GM12801 (cell line): Measurements from ENCODE around the gene ICAM2.

Experiments
- TF ChIP-seq, protein P1 (sequence below): IDR thresholded peaks from one replicate; pipeline ENCODE4 v1.5.1; 2011; ENCODE audit warnings: control low read depth; ENCODE audit not compliant: insufficient read length; ENCODE audit errors: extremely low read depth

Gene ICAM2

DNA sequence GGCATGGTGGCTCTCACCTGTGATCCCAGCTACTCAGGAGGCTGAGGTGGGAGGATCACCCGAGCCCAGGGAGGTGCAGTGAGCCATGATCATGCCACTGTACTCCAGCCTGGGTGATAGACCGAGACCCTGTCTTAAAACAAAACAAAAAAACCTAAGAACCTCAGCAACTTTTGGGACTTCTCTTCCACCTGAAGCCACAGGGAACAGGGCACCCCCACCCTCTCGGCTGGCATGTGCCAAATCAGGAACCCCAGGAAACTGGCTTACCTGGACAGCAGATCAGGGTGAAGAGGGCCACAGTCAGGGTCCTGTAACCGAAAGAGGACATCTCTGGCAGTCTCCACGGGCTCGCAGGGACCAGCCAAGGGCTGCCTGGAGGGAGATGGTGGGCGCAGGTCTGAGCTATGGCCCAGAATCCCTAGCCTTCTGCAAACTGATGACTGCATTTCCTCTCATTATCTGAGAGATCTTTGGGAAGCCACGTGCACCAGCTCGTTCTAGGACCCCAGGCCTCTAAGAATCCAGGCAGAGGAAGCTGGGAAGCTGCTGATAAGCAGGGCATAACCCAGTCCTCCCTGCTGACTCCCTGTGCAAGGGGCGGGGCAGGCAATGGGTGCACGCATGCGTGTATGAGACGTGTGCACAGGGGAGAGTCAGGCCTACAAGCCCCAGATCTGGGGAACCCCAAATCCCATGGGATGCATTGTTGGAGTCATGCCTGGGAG lies 13.9 kb downstream of the ICAM2 start:
- TF ChIP-seq, protein P1, sequence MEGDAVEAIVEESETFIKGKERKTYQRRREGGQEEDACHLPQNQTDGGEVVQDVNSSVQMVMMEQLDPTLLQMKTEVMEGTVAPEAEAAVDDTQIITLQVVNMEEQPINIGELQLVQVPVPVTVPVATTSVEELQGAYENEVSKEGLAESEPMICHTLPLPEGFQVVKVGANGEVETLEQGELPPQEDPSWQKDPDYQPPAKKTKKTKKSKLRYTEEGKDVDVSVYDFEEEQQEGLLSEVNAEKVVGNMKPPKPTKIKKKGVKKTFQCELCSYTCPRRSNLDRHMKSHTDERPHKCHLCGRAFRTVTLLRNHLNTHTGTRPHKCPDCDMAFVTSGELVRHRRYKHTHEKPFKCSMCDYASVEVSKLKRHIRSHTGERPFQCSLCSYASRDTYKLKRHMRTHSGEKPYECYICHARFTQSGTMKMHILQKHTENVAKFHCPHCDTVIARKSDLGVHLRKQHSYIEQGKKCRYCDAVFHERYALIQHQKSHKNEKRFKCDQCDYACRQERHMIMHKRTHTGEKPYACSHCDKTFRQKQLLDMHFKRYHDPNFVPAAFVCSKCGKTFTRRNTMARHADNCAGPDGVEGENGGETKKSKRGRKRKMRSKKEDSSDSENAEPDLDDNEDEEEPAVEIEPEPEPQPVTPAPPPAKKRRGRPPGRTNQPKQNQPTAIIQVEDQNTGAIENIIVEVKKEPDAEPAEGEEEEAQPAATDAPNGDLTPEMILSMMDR, result no peak

DNA sequence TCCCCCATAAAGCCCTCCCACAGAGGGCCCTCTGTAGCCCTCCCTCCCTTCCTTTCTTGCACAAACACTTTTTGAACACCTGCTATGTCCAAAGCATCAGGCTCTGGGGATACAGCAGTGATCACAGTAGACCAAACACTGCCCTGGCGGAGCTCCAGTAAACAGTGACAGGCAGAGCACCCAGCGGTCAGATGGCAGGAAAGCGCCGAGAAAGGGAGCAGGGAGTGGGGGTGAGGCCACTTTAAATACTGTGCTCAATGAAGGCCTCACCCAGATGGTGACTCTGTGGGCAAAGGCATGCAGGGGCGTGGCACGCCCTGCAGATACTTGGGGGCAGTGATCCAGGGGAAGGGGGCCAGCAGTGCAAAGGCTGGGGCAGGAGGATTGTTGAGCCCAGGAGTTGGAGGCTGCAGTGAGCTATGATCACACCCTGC lies 14.7 kb downstream of the ICAM2 start:
- TF ChIP-seq, protein P1, result no peak

DNA sequence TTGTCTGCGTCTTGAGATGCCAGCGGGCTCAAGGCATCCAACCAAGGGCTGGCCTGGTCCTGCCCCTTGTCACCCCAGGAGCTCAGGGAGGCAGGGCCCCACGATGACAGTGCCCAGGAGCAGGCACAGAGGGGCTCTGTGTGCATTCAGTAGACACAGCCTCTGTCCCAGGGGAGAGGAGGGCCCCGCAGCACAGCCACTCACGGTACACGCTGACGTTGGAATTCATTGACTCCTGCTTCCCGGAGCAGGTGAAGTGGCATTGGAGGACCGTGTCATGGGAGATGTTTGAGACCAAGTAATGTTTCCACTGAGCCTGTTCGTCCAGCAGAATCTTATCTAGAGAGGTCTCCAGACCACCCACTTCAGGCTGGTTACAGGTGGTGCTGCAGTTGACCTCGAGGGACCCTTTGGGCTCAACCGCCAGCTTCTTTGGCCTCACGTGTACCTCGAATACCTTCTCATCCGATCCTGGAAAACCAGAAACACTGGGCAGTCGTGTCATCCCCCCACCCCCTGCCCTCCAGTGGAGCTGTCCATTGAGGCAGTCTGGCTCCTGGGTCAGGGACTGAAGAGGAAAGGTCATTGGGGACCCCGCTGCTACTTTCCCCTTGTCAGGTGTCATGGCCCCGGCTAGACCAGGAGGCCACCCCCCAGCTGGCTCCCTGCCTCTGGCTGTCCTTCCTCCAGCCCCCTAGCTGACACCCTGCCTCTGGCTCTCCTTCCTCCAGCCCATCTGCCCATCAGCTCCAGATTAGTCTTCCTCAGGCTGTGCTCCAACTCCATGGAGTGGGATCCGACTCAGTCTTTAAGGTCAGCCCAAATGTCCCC lies 15.3 kb downstream of the ICAM2 start:
- TF ChIP-seq, protein P1, result no peak

DNA sequence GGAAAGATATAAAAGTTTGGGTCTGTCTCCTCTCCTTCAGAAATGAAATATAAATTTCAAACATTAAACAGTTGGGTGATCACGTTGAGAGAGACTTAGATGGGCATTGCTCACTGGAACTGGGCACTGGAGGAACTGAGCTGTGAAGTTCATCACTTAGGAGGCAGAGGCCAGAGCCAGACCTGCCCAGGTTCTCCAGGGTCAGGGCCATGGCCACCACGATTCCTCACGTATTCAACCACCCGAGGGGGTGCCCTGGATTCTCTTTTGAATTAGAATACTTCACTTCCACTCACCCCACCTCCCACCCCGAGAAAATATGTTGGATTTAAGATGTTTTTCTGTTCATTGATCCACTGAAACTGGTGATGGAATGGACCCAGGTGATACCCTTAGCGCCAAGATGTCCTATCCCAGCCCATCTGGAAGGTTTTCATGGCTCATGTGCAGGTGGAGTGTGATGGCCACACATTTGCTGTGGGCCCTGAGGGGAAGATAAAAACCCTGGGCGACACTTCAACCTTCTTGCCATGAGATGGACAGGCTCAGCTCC lies 16.1 kb downstream of the ICAM2 start:
- TF ChIP-seq, protein P1, result no peak

DNA sequence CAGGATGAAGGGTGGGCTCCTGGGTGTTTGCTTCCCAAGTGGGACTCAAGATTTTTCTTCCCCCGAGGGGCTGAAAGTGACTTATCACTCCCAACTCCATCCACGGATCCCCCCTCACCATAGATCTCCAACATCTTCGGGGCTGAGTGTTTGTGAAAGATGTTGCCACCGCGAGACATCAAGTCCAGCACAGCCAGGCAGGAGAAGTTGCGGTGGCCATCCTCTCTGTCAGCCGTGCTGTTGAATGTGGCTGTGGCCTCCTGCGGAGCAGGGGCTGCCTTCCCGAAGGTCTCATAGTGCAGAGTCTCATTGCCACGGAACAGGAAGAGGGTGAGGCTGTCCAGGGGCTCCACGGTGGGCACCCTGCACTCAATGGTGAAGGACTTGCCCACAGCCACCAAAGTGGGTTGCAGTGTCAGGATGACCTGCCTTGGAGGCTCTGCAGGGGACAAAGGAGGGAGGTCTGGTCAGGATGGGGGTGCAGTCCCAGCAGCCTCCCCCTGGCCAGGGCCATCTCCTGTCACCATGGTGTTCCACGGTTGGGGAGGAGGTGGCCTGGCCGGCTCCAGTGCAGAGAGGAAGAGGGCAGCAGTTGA lies 16.8 kb downstream of the ICAM2 start:
- TF ChIP-seq, protein P1, result no peak

DNA sequence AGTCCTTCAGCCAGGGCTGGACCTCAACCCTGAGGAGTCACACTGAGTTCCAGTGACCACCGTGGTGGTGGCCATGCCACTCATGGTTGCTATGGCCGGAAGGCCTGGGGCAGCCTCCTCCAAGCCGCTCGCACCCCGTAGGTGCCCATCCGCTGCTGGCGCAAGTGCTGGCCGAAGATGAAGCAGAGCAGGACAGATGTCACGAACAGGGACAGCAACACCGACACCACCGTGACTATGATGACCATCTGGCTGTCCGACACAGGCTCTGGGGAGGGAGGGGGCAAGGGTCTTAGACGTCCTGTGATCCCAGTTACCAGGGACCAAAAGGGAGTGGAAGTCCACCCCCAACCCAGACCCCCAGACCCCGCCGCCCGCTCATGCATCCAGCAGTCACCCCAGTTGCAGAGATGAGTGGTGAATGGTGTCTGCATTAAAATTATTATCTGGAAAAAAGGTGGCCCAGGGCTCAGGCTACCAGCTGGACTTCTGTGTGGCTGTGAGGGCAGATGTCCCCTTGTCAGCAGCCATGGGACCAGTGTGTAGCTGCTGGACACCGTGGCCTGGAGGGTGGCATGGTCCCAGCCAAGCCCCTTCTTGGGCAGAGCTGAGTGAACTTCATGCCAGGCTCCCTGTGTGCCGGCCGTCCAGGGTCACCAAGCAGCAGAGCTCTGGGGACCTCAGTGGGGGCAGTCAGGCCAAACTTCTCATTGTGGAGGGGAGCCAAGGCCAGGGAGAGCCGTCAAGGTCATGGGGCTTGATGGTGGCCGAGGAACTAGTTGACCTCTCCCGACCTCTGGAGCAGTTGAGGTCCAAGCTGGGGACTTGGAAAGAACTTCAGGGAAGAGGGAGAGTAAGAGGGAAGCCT lies 17.5 kb downstream of the ICAM2 start:
- TF ChIP-seq, protein P1, result no peak
